ENCODE data around the gene PRAMEF10.
"Not testable (repeated sequence)": the region's sequence is repeated elsewhere in the genome, so short reads cannot be mapped to it uniquely, and the experiment has no call there.

The PRAMEF10 gene

DNA sequence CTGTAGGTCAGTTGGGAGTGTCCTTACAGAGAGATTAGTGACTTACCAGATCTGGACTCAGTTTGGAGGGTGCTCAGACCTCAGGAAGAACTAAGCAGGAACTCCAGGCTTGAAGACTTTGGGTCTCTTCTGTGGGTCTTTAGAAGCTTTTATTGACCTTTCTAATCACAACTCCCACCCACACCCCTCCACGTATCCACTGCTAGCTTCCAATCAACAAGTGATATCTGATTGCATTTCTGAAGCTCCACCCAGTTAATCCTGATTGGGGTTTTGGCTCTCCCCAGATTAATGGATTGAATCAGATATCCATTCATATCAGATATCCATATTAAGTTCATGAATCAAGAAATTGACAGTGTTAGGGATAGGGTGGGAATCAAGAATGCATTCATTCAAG, at the start of gene PRAMEF10:
Gene PRAMEF10, minus strand, starts transcription at position 101 of the 400 bp plus-strand sequence. CDS start 2,423 bp downstream, outside the sequence.
- not testable (repeated sequence) for DNase-seq (ENCODE audit: low read depth)

- not testable (repeated sequence) for DNase-seq (ENCODE audit: low read depth)
These were observed 49.4 kb upstream of the PRAMEF10 start, which contains the start of gene PRAMEF6 for GRCh38 chr1:12947480-12947879. Gene PRAMEF6 (minus strand): TSS chr1:12947580. CDS start chr1:12942518, 5,062 bp downstream.

DNA sequence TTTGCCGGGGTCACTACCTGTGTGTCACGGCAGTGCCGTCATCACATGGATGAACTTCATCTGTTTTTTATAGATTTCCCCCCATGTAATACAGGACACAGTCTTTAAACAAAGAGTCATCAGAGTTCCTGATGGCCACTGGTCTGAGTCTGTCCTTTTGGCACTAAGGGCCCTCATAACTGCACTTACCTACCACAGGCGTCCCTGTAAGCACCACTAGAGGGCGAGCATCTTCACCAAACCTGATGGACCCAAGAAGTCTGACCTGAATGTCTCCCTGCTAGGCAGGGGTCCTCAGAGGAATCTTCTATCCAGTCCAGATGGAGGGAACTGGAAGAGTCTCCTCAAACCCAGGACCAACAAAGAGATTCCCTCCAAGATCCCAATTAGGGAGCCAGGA, 26.3 kb upstream of the PRAMEF10 start:
- not testable (repeated sequence) for DNase-seq (ENCODE audit: low read depth)

GRCh38 chr1:12921749-12922148, 23.7 kb upstream of the PRAMEF10 start:
- not testable (repeated sequence) for DNase-seq (ENCODE audit: low read depth)

GRCh38 chr1:12916310-12916709, 18.2 kb upstream of the PRAMEF10 start, which contains the start of gene PRAMEF7:
Gene PRAMEF7 (plus strand): TSS chr1:12916610. CDS start chr1:12917693, 1,083 bp downstream.
- not testable (repeated sequence) for DNase-seq (ENCODE audit: low read depth)

DNA sequence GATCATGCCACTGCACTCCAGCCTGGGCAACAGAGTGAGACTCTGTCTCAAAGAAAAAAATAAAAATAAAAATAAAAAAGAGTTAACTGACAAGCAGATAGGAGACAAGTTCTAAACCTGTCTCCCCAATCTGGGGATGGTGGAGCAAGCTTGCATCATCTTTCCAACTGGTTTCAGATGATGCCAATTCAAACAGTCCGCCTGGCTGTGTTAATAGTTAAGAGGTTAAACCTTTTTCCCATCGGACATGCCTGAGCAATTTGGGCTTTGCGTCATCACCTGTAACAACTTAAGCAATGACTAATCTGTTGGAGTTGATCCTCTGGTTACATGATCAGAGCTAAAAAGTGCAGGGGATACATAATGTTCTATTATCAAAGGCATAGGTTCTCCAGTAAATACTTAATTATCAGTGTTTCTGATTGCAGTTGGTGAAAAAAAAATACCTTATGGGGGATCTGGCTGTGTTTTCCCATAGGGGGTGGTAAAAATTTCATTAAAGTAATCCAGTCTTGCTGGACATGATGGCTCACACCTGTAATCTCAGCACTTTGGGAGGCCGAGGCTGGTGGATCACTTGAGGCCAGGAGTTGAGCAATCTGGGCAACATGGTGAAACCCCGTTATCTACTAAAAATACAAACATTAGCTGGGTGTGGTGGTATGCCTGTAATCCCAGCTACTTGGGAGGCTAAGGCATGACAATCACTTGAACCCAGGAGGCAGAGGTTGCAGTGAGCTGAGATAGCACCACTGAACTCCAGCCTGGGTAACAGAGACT, 5.9 kb upstream of the PRAMEF10 start:
- DNase-seq (ENCODE audit: low read depth), result not testable (repeated sequence)

DNA sequence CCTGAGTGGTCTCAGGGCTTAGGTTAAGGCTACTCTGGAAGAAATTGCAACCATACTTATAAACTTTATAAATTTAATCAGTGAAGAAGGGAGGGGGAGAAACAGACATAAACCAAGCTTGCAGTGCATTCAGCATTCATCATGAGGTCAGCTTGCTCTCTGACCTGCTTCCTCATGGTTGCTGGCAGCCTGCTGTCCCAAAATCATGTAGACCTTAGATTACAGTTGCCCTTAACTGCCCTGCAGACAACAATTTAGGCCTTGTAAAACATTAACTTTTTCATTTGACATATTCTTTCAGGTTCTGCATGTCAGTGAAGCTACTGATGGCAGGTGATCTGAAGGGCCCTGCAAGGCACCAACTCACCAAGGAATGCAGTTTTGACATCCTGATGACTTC, 1.1 kb upstream of the PRAMEF10 start:
- not testable (repeated sequence) for DNase-seq (ENCODE audit: low read depth)

DNA sequence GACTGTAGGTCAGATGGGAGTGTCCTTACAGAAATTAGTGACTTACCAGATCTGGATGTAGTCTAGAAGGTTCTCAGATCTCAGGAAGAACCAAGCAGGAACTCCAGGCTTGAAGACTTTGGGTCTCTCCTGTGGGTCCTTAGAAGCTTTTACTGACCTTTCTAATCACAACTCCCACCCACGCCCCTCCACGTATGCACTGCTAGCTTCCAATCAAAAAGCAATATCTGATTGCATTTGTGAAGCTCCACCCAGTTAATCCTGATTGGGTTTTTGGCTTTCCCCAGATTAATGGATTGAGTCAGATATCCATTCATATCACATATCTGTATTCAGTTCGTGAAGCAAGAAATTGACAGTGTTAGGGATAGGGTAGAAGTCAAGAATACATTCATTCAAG, 12.0 kb downstream of the PRAMEF10 start, which contains the start of gene PRAMEF4:
Gene PRAMEF4, minus strand, starts transcription at position 101 of the 400 bp plus-strand sequence. CDS start 2,807 bp downstream, outside the sequence.
- not testable (repeated sequence) for DNase-seq (ENCODE audit: low read depth)

- DNase-seq (ENCODE audit: low read depth), result not testable (repeated sequence)
These were observed 19.6 kb downstream of the PRAMEF10 start for GRCh38 chr1:12878453-12878852.

DNA sequence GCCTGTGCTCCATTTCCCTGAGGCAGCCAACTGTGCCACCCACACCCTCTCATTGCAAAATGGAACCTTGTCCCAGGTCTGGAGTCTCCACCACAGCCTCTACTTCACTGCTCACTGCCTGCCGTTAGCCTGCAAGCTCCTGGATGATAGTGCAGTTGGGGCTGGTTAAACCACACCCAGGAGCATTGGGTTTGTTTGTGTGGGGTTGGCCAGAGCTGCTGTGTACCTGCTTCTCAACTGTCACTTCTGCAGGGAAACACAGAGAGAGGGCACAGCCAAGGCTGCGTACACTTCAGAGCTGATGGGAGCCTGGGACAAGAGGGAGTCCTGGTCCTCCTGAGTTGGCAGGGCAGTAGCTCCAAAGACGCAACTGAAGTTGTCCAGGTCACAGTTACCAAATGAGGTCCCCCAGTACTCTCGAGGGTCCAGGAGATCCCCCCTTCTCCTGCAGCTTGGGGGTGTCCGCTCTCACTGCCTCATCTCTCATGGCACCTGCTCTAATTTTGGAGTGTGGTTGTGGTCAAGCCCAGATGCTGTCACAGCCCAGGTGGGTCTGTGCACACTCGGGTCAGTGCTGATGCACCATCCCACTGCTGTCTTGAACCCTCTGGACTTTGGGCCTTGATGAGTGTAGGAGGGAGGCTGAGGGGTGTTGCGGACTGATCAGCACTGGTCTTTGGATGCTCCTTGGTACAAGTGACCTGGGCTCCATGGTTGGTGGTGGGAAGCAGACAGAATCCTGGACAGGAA, 34.8 kb downstream of the PRAMEF10 start:
- not testable (repeated sequence) for DNase-seq (ENCODE audit: low read depth)

DNA sequence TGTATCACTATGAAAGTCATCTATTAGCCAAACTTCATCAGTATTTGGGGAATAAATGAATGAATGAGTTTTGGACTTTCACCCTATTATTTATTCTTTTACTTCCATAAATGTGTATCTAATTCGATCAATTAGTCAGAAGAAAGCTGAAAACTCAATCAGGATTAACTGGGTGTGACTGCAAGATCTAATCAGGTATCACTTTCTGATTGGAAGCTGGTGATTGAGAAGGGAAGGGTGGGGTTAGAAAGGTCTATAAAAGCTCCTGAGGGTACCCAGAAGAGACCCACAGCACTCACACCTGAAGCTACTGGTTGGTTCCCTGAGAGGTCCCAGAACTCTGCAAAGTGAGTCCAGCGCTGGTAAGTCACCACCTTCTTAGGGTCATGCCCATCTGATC, 41.3 kb downstream of the PRAMEF10 start, which contains the start of gene PRAMEF2:
Gene PRAMEF2, plus strand, starts transcription at position 301 of the 400 bp plus-strand sequence. CDS start 1,924 bp downstream, outside the sequence.
- not testable (repeated sequence) for DNase-seq (ENCODE audit: low read depth)

DNA sequence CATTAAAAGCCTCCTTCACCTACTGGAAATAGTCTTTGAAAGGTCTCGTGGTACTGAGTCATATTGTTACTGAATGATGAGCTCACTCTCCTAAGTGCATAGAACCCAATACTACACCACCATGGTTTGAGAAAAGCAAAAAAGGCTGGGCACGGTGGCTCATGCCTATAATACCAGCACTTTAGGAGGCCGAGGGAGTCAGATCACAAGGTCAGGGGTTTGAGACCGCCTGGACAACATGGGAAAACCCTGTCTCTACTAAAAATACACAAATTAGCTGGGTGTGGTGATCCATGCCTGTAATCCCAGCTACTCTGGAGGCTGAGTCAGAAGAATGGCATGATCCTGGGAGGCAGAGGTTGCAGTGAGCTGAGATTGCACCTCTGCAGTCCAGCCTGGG, 46.3 kb downstream of the PRAMEF10 start:
- DNase-seq (ENCODE audit: low read depth), result no peak

- not testable (repeated sequence) for DNase-seq (ENCODE audit: low read depth)
These were observed 49.5 kb downstream of the PRAMEF10 start, which contains the start of gene HNRNPCL1 for GRCh38 chr1:12848620-12849019. Gene HNRNPCL1 (minus strand): TSS chr1:12848720. CDS start chr1:12848289, 431 bp downstream.
